ENCODE measurements around the gene CPLX3.

CPLX3 gene

GRCh38 chr15:74851960-74852359 lies 25.5 kb downstream of the CPLX3 start:
- DNase-seq: no peak

GRCh38 chr15:74854453-74855022 lies 28.1 kb downstream of the CPLX3 start:
- no peak for DNase-seq

GRCh38 chr15:74855857-74856256 lies 29.4 kb downstream of the CPLX3 start:
- DNase-seq: no peak

- no peak for DNase-seq
These were observed 30.1 kb downstream of the CPLX3 start for GRCh38 chr15:74856537-74856936.

- no peak for DNase-seq
These were observed 30.7 kb downstream of the CPLX3 start for GRCh38 chr15:74857082-74857655.

- no peak for DNase-seq
These were observed 31.4 kb downstream of the CPLX3 start for GRCh38 chr15:74857671-74858368.

DNA sequence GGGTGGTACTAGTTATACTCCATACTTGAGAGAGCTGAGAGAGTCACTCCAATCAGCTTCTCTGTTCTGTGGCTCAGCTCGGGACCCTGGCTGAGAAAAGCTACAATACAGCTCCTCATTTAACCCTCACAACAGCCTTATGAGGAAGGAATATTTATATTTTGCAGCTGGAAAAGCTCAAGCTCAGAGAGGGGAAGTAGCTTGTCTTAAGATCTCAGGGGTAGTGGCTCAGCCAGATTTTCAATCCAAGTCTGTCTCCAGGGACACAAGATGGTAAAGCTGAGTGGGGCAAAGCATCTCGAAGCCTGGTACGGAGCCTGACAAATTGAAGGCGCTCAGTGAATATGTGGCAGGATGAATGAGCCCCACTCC lies 31.9 kb downstream of the CPLX3 start:
- no peak for DNase-seq

DNA sequence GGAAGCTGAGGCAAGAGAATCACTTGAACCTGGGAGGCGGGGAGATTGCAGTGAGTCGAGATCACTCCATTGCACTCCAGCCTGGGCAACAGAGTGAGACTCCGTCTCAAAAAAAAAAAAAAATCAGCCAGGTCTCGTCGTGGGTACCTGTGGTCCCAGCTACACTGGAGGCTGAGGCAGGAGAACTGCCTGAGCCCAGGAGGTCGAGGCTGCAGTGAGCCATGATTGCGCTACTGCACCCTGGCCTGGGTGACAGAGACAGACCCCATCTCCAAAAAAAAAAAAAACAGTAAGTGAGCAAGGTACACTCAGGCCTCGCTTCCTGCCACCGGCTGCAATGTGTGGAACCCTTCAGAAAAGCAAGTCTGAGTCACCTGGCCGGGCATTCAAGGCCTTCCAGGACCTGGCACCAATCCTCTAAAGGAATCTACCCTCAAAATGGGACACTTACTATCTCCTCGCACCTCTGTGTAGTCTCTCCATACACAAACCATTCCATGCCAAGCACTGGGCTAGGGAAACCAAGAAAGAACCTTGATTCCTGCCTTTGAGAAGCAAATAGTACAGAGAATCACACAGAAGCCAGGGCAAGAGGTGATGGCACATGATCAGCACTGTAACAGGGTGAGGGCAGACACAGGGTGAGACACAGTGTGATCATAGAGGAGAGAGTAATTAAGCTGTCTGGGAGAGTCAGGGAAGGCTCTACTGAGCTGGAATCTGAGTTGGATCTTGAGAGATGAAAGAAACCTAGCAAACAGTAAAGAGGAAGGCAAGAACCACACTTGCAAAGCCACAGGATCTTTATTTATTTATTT lies 37.0 kb downstream of the CPLX3 start:
- no peak for DNase-seq

GRCh38 chr15:74864296-74864695 lies 37.9 kb downstream of the CPLX3 start:
- no peak for DNase-seq

DNA sequence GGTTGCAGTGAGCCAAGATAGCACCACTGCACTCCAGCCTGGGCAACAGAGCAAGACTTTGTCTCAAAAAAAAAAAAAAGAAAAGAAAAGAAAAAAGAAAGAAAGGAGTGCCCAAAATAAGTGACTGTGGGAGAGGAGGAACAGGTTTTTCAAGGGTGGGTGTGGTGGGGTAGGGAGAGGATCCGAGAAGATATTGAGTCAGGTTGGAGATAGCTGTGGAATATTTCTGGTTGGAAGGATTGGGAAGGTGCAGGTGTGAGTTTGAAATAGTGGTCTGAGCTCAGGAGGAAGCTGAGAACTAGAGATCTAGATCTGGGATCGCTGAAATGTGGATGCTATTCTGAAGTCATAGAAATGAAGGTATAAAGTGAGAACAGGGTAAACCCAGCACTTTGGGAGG lies 38.9 kb downstream of the CPLX3 start:
- DNase-seq: no peak

DNA sequence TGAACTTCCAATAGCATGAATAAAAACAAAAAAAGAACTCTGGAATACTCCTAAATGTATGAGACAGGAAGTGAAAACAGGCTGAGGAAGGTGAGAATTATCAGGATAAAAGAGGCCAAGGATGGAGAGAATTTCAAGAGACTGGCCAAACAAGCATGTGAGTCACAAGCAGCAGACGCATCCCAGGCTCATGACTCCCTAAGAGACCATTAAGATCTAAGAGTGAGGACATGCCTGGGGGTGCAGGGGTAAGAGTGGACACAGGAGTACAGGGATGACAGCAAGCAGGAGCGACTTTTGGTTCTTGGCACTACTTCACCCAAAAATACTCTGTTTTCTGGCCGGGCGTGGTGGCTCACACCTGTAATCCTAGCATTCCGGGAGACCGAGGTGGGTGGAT lies 39.7 kb downstream of the CPLX3 start:
- DNase-seq: no peak

DNA sequence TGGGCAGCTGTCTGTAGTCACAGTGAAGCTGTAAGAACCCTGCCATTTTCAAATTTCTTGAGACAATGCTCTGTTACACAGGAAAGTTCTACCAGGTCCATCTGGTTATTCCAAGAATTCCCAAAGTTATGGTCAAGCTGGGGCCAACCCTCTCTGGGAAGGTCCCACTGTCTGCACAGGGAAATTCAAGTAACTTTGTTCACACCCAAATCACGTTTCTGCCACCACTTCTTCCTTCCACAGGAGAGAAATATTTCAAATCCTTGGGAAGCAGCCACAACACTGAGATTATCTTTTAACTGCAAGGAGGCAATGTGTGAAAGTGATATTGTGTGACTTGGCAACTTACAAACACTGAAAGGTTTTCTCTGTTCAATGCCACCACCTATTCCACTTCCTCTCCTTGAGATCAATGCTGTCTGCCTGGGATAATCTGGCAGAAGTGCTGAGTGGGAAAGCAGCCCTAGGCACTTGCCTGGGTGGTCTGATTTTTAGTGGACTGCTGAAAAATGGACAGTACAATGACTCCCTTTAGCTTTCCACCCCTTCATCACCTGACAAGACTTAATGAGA lies 41.1 kb downstream of the CPLX3 start:
- DNase-seq: no peak

DNA sequence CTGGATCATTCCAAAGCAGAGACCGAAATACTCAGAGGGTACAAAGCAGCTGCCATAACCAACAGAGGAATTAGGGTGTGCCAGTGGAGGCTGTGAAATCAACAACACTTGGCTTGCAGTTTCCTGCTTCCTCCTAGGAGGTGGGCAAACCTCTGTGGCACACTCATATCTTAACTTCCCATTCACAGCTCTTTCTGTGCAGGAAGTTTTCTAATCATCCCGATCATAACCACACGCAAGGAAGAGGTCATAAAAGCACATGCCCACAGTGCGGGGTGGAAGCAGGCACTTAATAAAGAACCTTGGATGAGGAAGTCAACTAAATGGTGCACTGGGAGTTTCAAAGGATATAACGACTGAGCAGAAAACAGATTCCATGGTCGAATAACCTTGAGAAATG lies 41.6 kb downstream of the CPLX3 start:
- DNase-seq: peak; percentile 36

DNA sequence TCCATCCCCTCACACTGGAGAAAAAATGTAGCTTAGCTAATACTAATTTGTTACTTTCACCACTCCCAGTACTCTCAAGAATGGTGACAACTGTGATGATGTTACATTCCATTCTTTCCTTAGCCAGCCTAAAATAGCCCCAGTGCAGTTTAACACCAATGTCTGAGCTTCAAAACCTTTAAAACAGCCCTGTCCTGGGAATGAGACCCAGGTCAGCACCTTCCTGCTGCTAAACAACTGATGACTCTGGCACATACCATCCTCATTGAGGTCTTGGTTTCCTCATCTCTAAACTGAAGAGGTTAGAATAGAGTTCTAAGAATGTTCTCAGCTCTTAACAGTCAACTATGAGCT lies 42.9 kb downstream of the CPLX3 start:
- no peak for DNase-seq

- DNase-seq: peak; percentile 52
These were observed 43.4 kb downstream of the CPLX3 start for GRCh38 chr15:74869726-74870407.

DNA sequence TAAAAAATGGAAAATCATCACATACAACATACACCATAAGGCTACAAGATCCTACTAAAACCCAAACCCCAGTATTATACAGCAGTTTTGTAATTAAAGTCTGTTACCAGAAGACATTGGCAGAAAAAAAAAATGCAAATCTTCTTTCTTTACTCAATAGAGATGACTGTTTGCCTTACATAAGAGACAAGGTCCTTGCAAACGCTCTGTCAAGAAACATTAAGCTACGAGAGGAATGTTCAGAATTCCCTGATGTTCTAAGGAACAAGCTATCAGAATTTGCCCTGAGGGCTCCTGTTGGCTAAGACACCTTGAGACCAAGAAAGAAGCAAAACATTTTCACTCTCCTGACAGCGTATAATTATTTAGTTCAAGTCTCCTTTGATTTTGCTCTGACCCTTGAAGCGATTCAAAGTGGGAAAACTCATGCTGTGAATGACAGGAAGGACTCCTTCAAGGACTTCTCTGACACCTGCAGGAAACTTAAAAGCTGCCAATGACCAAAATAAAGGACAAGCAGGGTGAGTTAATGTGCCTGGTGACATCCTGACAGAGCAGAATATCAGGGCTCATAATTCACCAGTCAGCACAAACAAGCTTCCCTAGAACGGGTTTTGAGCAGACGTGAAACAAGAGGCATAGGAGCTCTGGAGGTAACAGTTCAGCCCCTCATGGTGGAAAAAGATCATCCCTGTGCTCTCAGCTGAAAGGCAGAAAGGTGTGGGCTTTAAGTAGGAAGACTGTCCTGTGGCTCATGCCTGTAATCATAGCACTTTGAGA lies 44.2 kb downstream of the CPLX3 start:
- no peak for DNase-seq

GRCh38 chr15:74872702-74873035 lies 46.2 kb downstream of the CPLX3 start:
- DNase-seq: no peak

DNA sequence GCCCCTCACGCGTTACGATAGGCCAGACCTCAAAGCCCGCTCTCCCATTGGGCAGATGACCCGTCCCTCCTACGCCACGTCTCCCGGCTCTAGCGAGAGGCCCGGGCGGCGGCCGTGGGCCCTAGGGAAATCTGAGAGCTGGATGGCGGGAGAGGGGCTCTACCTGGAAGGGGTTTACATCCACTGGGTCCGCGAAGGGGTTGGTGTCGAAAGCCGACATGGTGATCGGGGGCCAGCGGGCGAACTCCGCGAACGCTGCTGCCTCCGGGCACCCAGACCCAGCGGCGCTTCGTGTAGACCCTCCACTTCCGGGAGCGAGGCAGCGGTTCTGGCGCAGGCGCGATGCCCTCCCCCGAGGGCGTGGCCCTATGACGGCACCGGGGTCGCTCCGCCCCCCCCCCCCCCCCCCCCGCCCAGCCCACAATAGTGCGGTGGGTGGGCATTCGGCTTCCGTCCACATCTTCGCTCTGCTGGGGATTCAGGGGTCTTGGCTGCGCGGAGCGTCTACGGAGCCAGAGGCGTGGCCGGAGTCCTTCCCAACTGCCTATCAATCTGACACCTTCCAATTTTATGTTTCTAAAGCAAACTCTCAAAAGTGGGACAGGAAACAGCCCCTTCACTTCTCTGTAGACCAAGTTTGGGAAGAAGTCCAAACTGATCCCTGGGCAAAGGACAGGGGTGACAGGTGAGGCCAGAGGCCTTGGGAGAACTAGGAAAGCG lies 46.8 kb downstream of the CPLX3 start, which contains the start of gene SCAMP2:
Gene SCAMP2, minus strand, starts transcription at position 330 of the 720 bp plus-strand sequence. Its CDS starts 110 bp downstream, at position 220.
- DNase-seq: peak; percentile 92

DNA sequence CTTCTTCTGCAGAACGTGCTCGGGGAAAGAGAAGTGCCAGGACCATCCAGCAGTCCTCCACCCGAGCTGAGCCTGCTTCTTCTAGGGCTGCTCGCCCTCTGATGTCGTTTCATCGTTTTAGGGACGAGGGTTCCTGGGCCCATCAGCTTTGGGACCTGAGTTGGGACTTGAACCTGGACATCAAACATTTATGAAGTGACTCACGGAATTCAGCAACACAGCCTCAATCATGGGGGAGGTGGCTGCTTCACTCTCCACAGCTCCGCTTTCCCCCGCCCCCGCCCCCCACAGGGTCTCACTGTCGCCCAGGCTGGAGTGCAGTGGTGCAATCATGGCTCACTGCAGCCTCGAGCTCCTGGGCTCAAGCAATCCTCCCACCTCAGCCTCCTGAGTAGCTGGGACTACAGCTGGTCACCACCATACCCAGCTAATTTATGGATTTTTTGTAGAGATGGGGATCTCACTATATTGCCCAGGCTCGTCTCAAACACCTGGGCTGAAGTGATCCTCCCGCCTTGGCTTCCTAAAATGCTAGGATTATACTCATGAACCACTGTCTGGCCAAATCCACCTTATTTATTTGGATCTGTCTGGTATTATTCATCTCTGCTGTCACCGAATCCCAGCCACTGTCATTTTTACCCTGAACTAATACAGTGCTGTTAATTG lies 47.5 kb downstream of the CPLX3 start:
- peak; percentile 27 for DNase-seq

DNA sequence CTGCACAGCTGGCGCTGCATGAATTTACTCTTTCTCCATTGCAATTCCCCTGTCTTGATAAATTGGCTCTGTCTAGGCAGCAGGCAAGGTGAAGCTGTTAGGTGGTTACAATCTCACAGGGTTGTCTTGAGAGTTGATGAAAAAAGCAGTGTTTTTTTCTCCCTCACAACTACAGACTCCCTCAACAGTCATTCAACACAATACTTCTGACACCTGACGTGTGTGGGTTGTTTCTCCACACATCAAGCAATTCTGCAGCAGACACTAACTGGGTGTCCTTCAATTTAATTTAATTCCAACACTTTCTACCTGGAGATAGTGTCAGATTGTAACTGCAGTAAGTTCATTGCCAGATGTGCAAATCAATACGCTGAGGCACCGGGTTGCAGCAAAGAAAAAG lies 51.8 kb downstream of the CPLX3 start:
- DNase-seq: no peak

Data from CD4-positive, alpha-beta T cell treated with Interleukin-17A for 1 hour (primary cell).